ENCODE measurements around the gene COG4.
"Not testable (repeated sequence)": the region's sequence is repeated elsewhere in the genome, so short reads cannot be mapped to it uniquely, and the experiment has no call there.

The COG4 gene

DNA sequence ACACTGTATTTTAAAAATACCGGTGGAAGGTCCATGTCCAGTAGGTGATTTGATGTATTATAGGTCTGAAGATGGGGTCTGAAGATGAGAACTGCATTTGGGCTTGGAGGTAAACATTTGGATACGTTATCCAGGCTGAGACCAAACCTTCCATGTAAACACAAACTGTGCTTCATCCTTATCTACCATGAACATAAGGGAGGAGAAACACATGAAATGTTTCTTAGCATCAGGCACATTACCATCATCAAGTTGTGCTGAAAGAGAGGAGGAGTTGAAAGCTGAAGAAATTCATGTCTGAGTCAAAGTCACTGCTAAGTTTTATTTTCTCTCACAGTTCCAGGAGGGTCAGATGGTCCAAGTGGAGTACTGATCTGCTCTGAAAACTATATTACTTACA lies 11.6 kb upstream of the COG4 start:
- DNase-seq (ENCODE audit: low read depth), result no peak
- TF ChIP-seq POLR2A (IDR thresholded peaks at IDR 0.05; ENCODE audit: extremely low read depth, insufficient read length), result no peak
- TF ChIP-seq, protein P1, sequence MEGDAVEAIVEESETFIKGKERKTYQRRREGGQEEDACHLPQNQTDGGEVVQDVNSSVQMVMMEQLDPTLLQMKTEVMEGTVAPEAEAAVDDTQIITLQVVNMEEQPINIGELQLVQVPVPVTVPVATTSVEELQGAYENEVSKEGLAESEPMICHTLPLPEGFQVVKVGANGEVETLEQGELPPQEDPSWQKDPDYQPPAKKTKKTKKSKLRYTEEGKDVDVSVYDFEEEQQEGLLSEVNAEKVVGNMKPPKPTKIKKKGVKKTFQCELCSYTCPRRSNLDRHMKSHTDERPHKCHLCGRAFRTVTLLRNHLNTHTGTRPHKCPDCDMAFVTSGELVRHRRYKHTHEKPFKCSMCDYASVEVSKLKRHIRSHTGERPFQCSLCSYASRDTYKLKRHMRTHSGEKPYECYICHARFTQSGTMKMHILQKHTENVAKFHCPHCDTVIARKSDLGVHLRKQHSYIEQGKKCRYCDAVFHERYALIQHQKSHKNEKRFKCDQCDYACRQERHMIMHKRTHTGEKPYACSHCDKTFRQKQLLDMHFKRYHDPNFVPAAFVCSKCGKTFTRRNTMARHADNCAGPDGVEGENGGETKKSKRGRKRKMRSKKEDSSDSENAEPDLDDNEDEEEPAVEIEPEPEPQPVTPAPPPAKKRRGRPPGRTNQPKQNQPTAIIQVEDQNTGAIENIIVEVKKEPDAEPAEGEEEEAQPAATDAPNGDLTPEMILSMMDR (IDR thresholded peaks at IDR 0.05; ENCODE audit: low read depth, low read length), result no peak
- no peak for TF ChIP-seq MYC (IDR thresholded peaks at IDR 0.05; ENCODE audit: low read depth, low read length)
- TF ChIP-seq, protein P2, sequence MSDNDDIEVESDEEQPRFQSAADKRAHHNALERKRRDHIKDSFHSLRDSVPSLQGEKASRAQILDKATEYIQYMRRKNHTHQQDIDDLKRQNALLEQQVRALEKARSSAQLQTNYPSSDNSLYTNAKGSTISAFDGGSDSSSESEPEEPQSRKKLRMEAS (IDR thresholded peaks at IDR 0.05; ENCODE audit: low read depth, low read length), result no peak
- H3K4me3 ChIP-seq (ENCODE audit: low read depth, low read length), result no peak overlapping the region

GRCh38 chr16:70529954-70530353 lies 6.6 kb upstream of the COG4 start:
- peak overlapping the region; percentile 22 for H3K4me3 ChIP-seq (ENCODE audit: low read depth, low read length)
- DNase-seq (ENCODE audit: low read depth), result not testable (repeated sequence)

DNA sequence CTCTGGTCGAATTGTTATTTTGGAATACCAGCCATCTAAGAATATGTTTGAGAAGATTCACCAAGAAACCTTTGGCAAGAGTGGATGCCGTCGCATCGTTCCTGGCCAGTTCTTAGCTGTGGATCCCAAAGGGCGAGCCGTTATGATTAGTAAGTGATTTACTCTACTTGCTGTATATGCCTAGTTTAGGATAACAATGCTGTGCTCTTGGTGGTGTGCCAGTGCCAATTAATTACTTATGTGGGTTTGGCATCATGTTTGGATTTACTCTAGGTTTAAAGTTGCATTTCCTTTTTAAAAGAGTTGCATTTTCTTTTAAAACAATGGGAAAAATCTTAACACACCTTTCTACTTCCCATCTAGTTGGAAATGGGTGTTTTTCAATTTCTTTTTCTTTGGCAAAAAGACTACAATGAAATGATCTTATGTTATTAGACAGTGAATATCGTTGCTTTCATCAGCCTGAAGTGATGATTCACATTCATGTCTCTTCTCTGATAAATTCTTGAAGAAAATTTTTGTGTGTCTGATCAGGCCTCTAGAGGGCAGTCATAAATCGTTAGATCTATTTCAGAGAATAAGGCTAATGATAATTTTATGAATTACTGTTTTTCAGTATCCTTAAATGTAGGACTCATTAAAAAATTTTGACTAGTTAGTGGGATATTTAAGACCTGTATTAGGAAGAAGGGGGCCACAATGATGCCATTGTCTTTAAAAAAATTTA lies 5.9 kb upstream of the COG4 start:
- H3K4me3 ChIP-seq (ENCODE audit: low read depth, low read length), result peak overlapping the region; percentile 52
- TF ChIP-seq MYC (IDR thresholded peaks at IDR 0.05; ENCODE audit: low read depth, low read length), result no peak
- TF ChIP-seq, protein P1 (IDR thresholded peaks at IDR 0.05; ENCODE audit: low read depth, low read length), result peak; percentile 47
- DNase-seq (ENCODE audit: low read depth), result peak; percentile 63

- no peak for TF ChIP-seq MYC (IDR thresholded peaks at IDR 0.05; ENCODE audit: low read depth, low read length)
- TF ChIP-seq, protein P2 (IDR thresholded peaks at IDR 0.05; ENCODE audit: low read depth, low read length), result no peak
- TF ChIP-seq, protein P1 (IDR thresholded peaks at IDR 0.05; ENCODE audit: low read depth, low read length), result no peak
- DNase-seq (ENCODE audit: low read depth), result no peak
- H3K4me3 ChIP-seq (ENCODE audit: low read depth, low read length), result peak overlapping the region; percentile 81
These were observed 4.1 kb upstream of the COG4 start for GRCh38 chr16:70527315-70527996.

DNA sequence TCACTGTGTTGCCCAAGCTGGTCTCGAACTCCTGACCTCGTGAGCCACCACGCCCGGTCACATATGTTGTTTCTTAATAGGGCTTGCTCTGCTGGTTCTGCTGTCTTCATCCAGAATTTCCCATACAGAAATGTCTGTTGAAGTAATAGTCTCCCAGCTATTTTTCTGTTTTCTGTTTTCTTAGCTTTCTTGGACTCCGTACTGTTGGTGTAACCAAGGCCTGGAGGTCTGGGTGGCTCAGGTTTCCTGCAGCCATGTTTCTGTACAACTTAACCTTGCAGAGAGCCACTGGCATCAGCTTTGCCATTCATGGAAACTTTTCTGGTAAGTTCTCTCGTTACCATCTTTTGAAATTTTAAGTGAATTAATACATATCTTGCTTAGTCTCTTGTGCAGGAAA lies 3.0 kb upstream of the COG4 start:
- peak overlapping the region; percentile 81 for H3K4me3 ChIP-seq (ENCODE audit: low read depth, low read length)
- peak; percentile 18 for DNase-seq (ENCODE audit: low read depth)
- TF ChIP-seq, protein P2 (IDR thresholded peaks at IDR 0.05; ENCODE audit: low read depth, low read length), result no peak
- TF ChIP-seq POLR2A (IDR thresholded peaks at IDR 0.05; ENCODE audit: extremely low read depth, insufficient read length) (no peak), MYC (IDR thresholded peaks at IDR 0.05; ENCODE audit: low read depth, low read length) (no peak)
- TF ChIP-seq, protein P1 (IDR thresholded peaks at IDR 0.05; ENCODE audit: low read depth, low read length), result no peak

- H3K4me3 ChIP-seq (ENCODE audit: low read depth, low read length), result peak overlapping the region; percentile 81
- DNase-seq (ENCODE audit: low read depth), result peak; percentile 35
These were observed 1.1 kb upstream of the COG4 start for GRCh38 chr16:70524399-70524825.

DNA sequence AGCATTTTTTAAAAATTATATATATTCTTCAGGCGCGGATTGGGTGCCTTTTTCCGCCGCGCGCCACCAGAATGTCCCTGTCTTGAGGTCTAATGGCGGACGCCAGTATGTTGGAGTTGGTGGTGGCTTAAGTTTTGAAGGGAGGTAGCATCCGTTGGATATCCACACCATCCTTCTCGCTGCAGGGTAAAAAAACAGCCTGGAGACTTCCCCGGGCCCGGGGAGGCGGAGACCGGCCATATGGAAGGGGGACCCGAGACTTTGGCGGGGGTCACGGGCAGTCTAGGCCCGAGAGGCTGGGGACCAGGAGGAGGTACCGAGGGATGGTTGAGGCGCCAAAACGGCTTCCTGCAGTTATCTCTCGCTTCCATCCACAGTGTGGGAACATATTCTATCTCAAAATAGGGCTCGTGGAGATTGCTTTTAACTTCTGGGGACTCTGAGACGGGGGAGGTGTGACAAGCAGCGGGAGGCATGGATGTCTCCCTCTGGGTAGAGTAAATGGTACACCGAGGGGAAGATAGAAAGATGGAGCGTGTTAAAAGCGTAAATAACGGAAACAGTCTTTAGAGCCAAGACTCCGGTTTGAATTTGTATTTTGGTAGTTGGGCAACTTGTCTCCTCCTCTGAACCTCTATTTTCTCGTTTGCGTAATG lies 517 bp upstream of the COG4 start, which contains the start of gene SF3B3:
TSS of gene SF3B3 (plus strand) at position 74 of the 656 bp plus-strand sequence. CDS start 2,841 bp downstream, outside the sequence.
- H3K4me3 ChIP-seq (ENCODE audit: low read depth, low read length), result peak within 1 kb of the TSS; percentile 81
- TF ChIP-seq, protein P1 (IDR thresholded peaks at IDR 0.05; ENCODE audit: low read depth, low read length), result no peak
- TF ChIP-seq POLR2A (IDR thresholded peaks at IDR 0.05; ENCODE audit: extremely low read depth, insufficient read length), result peak; percentile 93
- peak; percentile 90 for TF ChIP-seq MYC (IDR thresholded peaks at IDR 0.05; ENCODE audit: low read depth, low read length)
- TF ChIP-seq, protein P2 (IDR thresholded peaks at IDR 0.05; ENCODE audit: low read depth, low read length), result peak; percentile 77
- DNase-seq (ENCODE audit: low read depth), result peak; percentile 82

Measured in NB4 (cell line).